GM21423 (cell line): ENCODE measurements around the gene NRXN3.

ENCODE experiments used
- ATAC-seq: cut with Tn5 transposase; IDR thresholded peaks from one replicate; pipeline ENCODE4 v1.9.1; 2021; ENCODE audit warnings: mild to moderate bottlenecking, moderate library complexity; ENCODE audit not compliant: unreplicated experiment

Gene NRXN3

GRCh38 chr14:79584679-79585078 lies 1414.5 kb downstream of the NRXN3 start:
- ATAC-seq = no peak

DNA sequence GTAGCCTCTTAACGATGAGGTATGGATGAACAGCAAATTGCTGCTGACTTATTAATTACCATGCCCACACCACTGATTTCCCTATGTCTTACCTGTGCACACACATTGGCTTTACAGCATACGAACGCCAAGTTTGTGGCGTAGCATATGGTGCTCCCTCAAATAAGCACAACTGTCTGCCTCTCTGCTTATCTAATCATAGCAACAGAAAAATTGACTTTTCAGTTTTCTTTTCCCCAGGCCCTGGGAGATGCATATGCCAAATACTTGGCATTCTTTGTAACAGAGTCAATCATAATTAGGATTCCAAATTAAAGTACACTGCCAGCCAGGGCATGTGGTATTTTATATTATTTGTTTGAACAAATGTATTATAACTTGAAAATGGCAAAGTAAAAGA lies 1415.7 kb downstream of the NRXN3 start:
- no peak for ATAC-seq

GRCh38 chr14:79586416-79586815 lies 1416.2 kb downstream of the NRXN3 start:
- no peak for ATAC-seq

DNA sequence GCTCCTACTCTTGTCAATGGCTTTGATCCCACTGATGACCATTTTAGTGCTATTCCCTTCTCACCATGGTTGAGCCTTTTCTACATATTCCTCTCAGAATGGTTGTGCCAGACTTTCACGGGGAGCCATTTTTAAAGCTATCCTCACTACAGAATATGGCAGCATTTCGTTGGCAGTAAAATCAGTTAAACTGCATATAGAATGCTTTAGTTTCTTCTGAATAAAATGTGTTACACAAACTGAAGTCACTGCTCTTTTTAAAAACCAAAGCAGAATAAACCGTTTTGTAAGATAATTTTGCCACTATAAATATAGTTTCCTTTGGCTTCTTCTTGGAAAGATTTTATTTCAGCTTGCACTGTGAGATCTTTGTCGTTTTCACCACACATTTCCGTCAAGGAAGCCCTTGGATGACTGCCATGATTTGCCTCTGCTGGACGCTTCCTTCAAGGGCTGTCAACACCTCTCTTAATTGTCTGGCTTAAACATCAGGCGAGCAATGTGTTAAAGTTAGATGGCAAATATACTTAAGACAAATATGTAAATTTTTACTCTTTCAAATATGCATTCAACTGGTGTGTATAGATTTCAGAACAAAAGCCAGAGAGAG lies 1416.9 kb downstream of the NRXN3 start:
- ATAC-seq = no peak

DNA sequence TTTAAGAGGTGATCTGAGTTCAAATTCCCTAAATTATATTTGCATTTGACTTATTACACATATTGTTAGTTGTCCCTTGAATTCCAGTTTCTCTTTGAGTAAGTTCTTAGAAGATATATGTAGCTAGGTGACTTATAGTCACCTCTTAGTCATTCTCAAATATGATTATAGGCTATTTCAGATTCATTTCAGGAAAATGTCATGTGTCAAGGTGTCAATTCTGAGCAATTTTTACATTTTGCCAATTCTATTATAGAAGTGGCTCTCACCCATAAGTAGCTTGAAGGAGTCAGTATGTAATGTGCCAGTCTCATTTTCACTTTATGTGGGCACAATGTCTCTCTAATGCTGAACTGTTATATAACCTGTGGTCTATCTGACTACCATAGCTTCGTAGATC lies 1417.7 kb downstream of the NRXN3 start:
- ATAC-seq = no peak

GRCh38 chr14:79588398-79588797 lies 1418.2 kb downstream of the NRXN3 start:
- ATAC-seq = no peak

DNA sequence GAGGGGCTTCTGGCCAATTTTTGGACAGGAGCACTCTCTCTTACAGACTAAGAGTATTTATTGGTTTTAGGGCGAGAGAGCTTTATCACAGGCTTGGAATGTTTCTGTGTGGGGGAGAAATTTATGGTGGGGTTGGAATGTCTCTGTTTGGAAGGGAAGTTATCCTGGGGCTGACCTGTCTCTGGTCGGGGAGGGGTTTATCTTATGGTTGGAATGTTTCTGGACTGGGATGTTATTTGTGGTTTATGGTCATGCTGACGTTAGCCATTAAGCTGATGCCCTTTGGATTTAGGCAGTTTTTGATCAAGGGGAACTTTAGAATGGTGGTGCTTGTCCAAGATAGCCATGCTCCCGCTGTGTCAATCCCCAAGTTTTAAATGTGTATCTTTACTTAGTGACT lies 1426.4 kb downstream of the NRXN3 start:
- ATAC-seq = no peak

DNA sequence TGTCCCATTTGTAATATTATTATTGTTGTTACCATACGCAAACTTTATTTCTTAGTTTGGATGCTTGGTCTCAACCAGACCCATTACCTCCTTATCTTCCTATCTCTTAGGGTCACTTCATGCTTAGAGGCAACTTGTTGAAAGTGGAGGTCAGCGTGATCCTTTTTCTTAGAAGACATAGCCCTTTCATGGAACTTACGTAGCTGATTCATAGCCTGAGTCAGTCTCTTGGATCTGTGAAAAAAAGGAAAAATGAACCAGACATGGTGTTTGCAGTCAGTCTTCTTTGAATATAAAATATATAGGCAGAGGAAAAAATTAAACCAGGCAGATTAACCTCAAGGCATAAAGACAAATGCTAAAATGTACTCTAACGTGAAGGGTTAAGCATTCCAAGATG lies 1427.4 kb downstream of the NRXN3 start:
- no peak for ATAC-seq

GRCh38 chr14:79598339-79598738 lies 1428.2 kb downstream of the NRXN3 start:
- ATAC-seq = no peak

DNA sequence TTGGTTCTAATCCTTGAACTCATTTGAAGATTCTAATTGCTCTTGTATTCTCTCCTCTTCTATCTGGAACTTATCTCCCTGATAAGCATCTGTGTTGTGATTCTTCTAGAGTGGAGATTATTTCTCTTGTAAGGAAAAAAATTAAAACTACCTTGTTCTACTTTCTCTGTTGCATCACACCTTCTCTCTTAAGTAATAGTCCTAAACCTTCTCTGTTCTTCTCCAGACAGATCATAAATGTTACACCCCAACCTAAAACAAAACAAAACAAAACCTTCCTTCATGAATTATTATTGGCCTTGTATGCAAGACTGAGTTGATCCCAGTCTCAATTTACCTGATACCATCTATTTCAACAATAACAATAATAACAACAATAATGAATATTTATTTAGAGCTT lies 1429.1 kb downstream of the NRXN3 start:
- ATAC-seq = no peak

- ATAC-seq = no peak
These were observed 1430.2 kb downstream of the NRXN3 start for GRCh38 chr14:79600406-79600805.

DNA sequence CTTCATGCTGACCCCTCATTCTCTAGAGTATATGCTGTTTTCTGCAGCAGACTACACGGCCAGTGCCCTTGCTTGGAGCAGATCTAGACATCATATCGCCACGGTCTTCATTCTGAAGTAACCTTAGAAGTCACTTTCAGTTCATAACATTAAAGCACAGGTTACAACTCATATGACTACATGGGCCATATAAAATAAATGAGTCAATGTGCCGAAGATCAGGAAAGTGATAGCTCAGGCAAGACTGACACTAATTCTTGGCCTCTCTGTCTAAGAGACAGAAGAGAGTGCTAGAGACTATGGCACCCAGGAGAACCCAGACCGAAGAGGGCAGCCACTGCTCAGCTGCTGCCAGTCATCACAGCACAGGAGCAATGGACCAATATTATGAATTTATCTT lies 1431.4 kb downstream of the NRXN3 start:
- no peak for ATAC-seq

GRCh38 chr14:79602045-79602444 lies 1431.9 kb downstream of the NRXN3 start:
- no peak for ATAC-seq

DNA sequence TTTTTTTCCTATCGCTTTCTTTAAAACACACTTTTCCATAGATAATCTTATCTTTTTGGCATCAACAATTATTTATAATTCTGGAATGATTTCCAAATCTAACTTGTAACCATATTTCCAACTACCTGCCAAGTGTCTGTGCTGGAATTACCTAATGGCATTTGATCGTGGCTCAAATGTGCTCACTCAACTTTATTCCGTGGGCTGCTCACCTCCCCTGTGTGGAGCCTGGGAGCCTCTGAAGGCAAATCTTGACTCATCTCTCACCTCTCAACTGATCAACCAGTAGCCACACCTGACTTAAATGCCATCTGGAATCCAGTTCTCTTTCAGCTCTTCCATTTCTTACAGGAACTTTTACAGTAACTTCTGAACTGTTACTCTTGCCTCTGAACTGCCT lies 1432.6 kb downstream of the NRXN3 start:
- no peak for ATAC-seq

DNA sequence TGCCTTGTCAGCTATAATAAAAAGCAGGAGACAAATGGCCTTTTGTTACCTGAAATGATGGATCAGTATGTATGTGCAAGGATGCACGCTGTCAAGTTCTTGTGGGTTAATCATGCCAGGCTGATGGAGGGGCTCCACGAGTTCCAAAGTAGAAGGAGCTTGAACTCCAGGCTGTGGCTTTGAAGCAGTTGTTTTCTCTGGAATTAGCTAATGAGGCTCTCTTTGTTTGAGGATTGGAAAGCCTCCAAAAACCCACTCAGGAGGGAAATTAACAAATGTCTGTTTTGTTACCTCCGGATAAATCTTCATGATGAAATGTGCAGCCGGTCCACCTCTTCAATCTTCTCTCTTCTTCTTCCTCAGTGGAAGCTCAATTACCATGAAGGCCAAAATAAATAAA lies 1435.7 kb downstream of the NRXN3 start:
- no peak for ATAC-seq

- ATAC-seq = no peak
These were observed 1438.3 kb downstream of the NRXN3 start for GRCh38 chr14:79608446-79608845.

GRCh38 chr14:79613625-79614024 lies 1443.5 kb downstream of the NRXN3 start:
- ATAC-seq = no peak

- ATAC-seq = no peak
These were observed 1444.3 kb downstream of the NRXN3 start for GRCh38 chr14:79614448-79614847.

DNA sequence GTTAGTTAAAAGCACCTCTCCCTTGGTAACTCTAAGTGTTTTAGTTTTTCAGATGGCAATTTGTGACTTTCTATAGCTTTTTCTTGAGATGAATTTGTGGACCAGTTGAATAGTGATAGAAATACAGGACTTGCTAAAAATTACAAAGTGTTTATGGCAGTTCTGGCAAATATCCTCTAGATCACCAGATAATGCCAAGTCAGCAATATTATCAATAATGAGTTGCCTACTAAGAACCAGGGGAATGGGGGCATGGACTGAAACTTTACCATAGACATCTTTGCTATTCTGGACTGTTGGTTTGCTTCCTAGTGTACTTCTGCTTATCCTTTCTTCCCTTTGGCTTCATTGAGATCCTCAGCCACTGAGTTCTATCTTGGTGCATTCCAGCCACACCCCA lies 1456.9 kb downstream of the NRXN3 start:
- no peak for ATAC-seq

DNA sequence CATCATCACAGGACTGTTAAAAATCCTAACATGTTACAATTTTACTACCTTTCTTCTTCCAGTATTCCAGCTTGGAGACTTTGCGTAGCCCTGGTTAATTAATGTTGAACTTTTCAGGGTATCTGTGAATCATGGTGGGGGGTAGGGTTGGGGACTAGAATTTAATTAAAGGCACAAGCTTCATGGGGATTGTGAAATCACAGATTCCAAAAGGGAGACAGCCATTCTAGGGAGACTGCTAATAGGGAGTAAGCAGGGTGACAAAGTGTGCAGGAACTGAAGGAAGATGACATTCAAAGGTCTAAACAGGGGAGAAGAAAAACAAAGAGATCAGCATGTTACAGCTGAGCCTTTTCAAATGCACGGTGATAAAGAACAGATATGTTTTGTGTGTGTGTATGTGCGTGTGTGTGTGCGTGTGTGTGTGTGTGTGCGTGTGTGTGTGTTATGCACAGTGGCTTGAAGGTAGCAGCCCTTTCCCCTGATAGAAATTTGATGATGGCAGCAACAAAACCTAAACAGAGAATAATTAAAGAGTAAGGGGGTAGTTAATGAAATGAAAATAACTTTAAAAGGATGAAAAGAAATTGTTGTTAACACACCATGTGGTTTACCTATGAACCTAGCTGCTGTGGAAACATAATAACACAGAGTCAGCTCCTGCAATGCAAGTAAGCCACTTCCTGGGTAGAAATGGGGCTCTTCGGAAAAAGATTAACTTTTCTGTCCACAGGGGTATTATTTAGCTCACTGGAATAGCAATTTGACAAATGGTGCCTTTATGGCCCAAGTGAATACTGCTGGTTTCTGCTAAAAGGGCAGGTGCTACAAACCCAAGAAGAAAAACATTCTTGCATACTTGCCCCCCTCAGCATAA lies 1459.5 kb downstream of the NRXN3 start:
- ATAC-seq = no peak

DNA sequence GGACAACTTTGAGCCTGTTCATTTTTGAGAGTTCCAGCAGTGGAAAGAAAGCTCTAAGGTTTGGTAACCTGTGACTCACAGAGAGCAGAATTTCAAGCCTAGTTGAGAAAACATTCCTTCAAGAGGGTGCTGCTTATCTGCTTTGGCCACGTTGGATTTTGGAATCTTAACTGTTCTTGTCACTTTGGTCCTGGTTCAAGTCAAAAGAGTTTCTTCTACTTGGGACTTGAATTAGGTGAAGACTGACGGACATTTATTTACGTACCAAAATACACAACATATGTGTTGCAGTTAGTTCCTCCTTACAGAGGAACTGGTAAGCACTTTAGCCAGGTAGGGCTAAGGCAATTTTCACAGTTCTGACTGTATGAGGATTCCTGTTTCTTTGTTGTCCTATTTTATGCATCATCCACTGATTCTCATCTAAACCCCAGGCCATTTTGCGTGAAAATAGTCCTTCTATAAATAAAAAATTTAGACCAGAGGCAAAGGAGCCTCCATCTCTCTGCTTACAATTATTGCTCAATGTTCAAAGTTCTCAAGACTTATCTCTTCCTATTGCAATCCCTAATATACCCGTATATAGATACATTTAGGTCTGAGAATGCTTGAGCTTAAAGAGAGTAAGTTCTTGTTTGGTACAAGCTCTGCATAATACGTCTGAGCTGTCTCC lies 1460.3 kb downstream of the NRXN3 start:
- ATAC-seq = no peak

GRCh38 chr14:79631276-79631675 lies 1461.1 kb downstream of the NRXN3 start:
- ATAC-seq = no peak
